Liver (tissue), 9 donors: ENCODE measurements around the gene ZRSR2. TPM values are rescaled to one million over a fixed set of nuclear protein-coding genes. Genes with fewer than 3 reads are reported as not detected.

ENCODE experiments used
- DNase-seq: peaks from one replicate; pipeline ENCODE4 v3.0.0-alpha.2; 2017; ENCODE audit warnings: low spot score
- H3K27ac ChIP-seq, 2 donors: one replicate each; pipeline ENCODE4 v1.7.0; 2013; ENCODE audit warnings: inconsistent platforms in 2 of 2, low read length in 2 of 2, control low read depth in 1 of 2, low read depth in 1 of 2, mild to moderate bottlenecking in 1 of 2
- H3K27me3 ChIP-seq, 4 donors: one replicate each; pipeline versions ENCODE4 v1.6.1 to v1.7.0; 2013; ENCODE audit warnings: low read length in 3 of 4, inconsistent platforms in 1 of 4, mild to moderate bottlenecking in 1 of 4, moderate library complexity in 1 of 4; ENCODE audit not compliant: control insufficient read depth in 4 of 4, insufficient read depth in 4 of 4
- H3K36me3 ChIP-seq, 4 donors: one replicate each; pipeline versions ENCODE4 v1.6.1 to v1.7.0; 2013; ENCODE audit warnings: low read length in 3 of 4, mild to moderate bottlenecking in 3 of 4, low read depth in 1 of 4, moderate library complexity in 1 of 4; ENCODE audit not compliant: control insufficient read depth in 4 of 4, insufficient read depth in 3 of 4
- H3K4me1 ChIP-seq, 4 donors: one replicate each; pipeline versions ENCODE4 v1.6.1 to v1.7.0; 2013; ENCODE audit warnings: low read length in 3 of 4, mild to moderate bottlenecking in 3 of 4, moderate library complexity in 1 of 4; ENCODE audit not compliant: control insufficient read depth in 4 of 4, insufficient read depth in 4 of 4
- H3K4me3 ChIP-seq, 3 donors: one replicate each; pipeline versions ENCODE4 v1.6.1 to v1.7.0; 2013; ENCODE audit warnings: low read length in 3 of 3, control low read depth in 1 of 3, low read depth in 1 of 3, mild to moderate bottlenecking in 1 of 3
- H3K9ac ChIP-seq, 2 donors: one replicate each; pipeline ENCODE4 v1.7.0; 2013; ENCODE audit warnings: low read length in 2 of 2, mild to moderate bottlenecking in 2 of 2, moderate library complexity in 2 of 2, control low read depth in 1 of 2, low read depth in 1 of 2
- H3K9me3 ChIP-seq, 4 donors: one replicate each; pipeline versions ENCODE4 v1.6.1 to v1.7.0; 2013; ENCODE audit warnings: low read length in 3 of 4; ENCODE audit not compliant: control insufficient read depth in 4 of 4
- EGR1 ChIP-seq, 2 donors: IDR thresholded peaks; 2 replicates each; pipeline ENCODE4 v1.6.1; 2016 to 2018; ENCODE audit warnings: antibody characterized with exemption in 2 of 2, low read depth in 2 of 2
- GABPA ChIP-seq, 2 donors: IDR thresholded peaks in 1 of 2; conservative IDR thresholded peaks in 1 of 2; 2 replicates each; pipeline ENCODE4 v1.6.1; 2016; ENCODE audit warnings: antibody characterized with exemption in 2 of 2, mild to moderate bottlenecking in 1 of 2, moderate library complexity in 1 of 2
- NR2F2 ChIP-seq: IDR thresholded peaks from 2 replicates; pipeline ENCODE4 v1.6.1; 2016; ENCODE audit warnings: antibody characterized with exemption
- RAD21 ChIP-seq, 2 donors: IDR thresholded peaks; 2 replicates each; pipeline ENCODE4 v1.6.1; 2016; ENCODE audit warnings: antibody characterized with exemption in 2 of 2, mild to moderate bottlenecking in 2 of 2
- SP1 ChIP-seq: IDR thresholded peaks from 2 replicates; pipeline ENCODE4 v1.6.1; 2018; ENCODE audit warnings: antibody characterized with exemption, mild to moderate bottlenecking
- YY1 ChIP-seq: IDR thresholded peaks from 2 replicates; pipeline ENCODE4 v1.6.1; 2016; ENCODE audit warnings: antibody characterized with exemption, mild to moderate bottlenecking
- WGBS: extraction: QIAGEN DNeasy Blood & Tissue Kit; methylation state at CpG from one replicate; pipeline ENCODE4 v1.1.7; 2013; 5-methylcytosine and 5-hydroxymethylcytosine counted together
- polyA plus RNA-seq, 2 donors: library from polyadenylated mRNA; stranded (reverse) in 1 of 2; unstranded in 1 of 2; fragments of 200-250 nt in 1 of 2; fragments of >200 nt in 1 of 2; fragmentation: Nextera tagmentation in 1 of 2; extraction: Ambion mirVana in 1 of 2; gene quantifications; one replicate each; pipeline versions ENCODE4 v1.2.1 to v1.2.3, GENCODE V29; 2013 to 2015
- total RNA-seq, 2 donors: library from RNA; depleted of rRNA; stranded (reverse); fragments of >200 nt; gene quantifications; one replicate each; pipeline ENCODE4 v1.2.3, GENCODE V29; 2014
- TF ChIP-seq, protein P1 (sequence below): fragments of 150-350 bp; IDR thresholded peaks from 2 replicates; pipeline ENCODE4 v1.5.1; 2017; ENCODE audit warnings: improper control_type of control experiment, low read depth, low read length; ENCODE audit not compliant: missing input control
- TF ChIP-seq, protein P2 (sequence below): IDR thresholded peaks from 2 replicates; pipeline ENCODE4 v1.6.1; 2016; ENCODE audit warnings: antibody characterized with exemption, mild to moderate bottlenecking
- donor health status: healthy.
- donor health status: healthy.
- donor health status: healthy.
- donor health status: healthy.
- donor health status: healthy.

The ZRSR2 gene
- total and polyA plus RNA-seq, 4 donors: 1.4 to 7.0 (median 3.0) TPM

DNA sequence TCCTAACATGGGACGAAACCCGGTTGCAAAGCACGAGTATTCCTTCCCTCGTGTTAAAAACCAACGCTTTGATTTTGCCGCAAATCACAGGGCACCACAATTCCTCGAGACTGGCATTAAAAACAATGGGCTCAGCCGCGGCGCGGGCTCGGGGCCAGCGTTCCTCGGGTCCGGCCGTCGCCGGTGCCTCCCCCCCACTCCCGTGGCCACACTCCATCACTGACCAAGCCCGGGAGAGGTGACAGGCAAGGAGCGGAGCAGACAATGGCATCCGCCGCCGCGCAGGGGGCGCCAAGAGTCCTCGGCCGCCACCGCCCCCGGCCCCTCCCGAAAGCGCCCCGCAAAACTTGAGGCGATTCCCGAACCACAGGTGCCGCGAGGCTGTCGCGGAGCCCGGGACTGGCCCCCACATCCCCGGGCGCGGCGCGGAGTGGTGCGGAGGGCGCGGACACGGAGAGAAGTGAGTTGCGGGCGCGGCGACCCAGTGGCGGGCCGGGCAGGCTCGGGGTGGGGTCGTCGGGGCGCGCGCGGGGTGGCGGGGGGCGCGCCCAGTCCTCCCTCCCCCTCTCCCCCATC, 63.9 kb downstream of the ZRSR2 start:
- H3K27ac ChIP-seq: peak overlapping the region; percentile 21 to 51
- peak overlapping the region; percentile 46 to 87 (median 69) for H3K4me3 ChIP-seq
- WGBS: 2% methylated on average over 65 of the region's 65 CpGs
- H3K27me3 ChIP-seq: no peaks in the 10 kb centered on the region
- no peaks in the 10 kb centered on the region for H3K36me3 ChIP-seq
- no peak overlapping the region for H3K9ac ChIP-seq
- peaks cover 0 to 14% (median 10%) of the 10 kb centered on the region in 4 donors for H3K4me1 ChIP-seq
- TF ChIP-seq, protein P1, sequence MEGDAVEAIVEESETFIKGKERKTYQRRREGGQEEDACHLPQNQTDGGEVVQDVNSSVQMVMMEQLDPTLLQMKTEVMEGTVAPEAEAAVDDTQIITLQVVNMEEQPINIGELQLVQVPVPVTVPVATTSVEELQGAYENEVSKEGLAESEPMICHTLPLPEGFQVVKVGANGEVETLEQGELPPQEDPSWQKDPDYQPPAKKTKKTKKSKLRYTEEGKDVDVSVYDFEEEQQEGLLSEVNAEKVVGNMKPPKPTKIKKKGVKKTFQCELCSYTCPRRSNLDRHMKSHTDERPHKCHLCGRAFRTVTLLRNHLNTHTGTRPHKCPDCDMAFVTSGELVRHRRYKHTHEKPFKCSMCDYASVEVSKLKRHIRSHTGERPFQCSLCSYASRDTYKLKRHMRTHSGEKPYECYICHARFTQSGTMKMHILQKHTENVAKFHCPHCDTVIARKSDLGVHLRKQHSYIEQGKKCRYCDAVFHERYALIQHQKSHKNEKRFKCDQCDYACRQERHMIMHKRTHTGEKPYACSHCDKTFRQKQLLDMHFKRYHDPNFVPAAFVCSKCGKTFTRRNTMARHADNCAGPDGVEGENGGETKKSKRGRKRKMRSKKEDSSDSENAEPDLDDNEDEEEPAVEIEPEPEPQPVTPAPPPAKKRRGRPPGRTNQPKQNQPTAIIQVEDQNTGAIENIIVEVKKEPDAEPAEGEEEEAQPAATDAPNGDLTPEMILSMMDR: peak; percentile 8
- TF ChIP-seq EGR1 (IDR thresholded peaks at IDR 0.05; ENCODE audit: low read depth in 2 of 2): no peak
- H3K9me3 ChIP-seq: no peaks in the 10 kb centered on the region
- DNase-seq: peak; percentile 39

DNA sequence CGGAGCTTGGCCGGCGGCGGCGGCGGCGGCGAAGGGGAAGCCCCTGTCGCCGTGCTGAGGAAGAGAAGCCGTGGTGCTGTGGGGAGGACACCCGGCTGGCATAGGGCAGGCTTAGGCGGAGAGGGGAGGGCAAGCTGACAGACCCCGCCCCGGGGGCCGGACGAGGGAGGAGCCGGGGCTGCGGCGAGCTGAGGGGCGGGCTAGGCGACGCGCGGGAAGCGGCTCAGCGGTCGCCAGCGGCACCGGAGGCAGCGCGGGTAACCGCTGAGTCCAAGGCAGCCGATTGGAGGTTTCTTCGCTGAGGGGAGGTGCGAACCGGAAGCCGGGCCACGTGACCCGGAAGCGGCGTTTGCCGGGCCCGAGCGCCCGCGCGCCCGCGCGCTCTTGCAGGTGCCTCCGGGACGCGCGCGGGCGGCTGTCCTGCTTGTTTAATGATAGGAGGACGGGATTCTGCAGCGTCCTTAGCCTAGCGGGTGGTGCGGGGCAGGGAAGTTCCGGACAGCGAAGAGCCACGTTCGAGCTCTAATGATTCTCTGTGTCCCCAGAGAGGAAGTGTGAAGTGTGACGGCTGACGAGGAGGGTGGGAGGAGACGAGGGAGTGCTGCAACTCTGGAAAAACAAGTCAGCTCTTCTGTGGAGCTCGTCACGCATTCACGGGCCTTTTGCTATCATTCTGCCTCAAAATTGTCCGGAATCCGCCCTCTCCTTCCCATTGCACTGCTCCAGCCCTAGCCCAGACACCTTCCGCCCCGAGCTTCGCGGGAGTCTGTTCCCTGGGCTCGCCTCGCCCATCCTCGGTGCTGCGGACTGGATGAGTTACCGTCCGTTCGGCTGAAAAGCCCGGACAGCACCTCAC, 64.7 kb downstream of the ZRSR2 start, which contains the start of gene AP1S2:
AP1S2 (minus strand) TSS at position 102 of the 856 bp plus-strand sequence. CDS start 2,289 bp downstream, outside the sequence.
- Histone ChIP-seq H3K9ac (peak within 1 kb of the TSS; percentile 58 to 76), H3K4me3 (peak within 1 kb of the TSS; percentile 85 to 97 (median 87)), H3K27me3 (no peaks in the 10 kb centered on the region), H3K36me3 (no peaks in the 10 kb centered on the region), H3K4me1 (peaks cover 0 to 14% (median 10%) of the 10 kb centered on the region in 4 donors), H3K9me3 (no peaks in the 10 kb centered on the region), H3K27ac (peak within 1 kb of the TSS; percentile 79 to 91)
- DNase-seq: peak; percentile 88
- TF ChIP-seq SP1: peak; percentile 43
- peak in 1 of 2 donors; percentile 63 for TF ChIP-seq GABPA (IDR thresholded peaks at IDR 0.05 in 1 of 2, conservative IDR thresholded peaks at IDR 0.05 in 1 of 2)
- peak in 1 of 2 donors; percentile 11 for TF ChIP-seq RAD21 (IDR thresholded peaks at IDR 0.05)
- TF ChIP-seq, protein P2, sequence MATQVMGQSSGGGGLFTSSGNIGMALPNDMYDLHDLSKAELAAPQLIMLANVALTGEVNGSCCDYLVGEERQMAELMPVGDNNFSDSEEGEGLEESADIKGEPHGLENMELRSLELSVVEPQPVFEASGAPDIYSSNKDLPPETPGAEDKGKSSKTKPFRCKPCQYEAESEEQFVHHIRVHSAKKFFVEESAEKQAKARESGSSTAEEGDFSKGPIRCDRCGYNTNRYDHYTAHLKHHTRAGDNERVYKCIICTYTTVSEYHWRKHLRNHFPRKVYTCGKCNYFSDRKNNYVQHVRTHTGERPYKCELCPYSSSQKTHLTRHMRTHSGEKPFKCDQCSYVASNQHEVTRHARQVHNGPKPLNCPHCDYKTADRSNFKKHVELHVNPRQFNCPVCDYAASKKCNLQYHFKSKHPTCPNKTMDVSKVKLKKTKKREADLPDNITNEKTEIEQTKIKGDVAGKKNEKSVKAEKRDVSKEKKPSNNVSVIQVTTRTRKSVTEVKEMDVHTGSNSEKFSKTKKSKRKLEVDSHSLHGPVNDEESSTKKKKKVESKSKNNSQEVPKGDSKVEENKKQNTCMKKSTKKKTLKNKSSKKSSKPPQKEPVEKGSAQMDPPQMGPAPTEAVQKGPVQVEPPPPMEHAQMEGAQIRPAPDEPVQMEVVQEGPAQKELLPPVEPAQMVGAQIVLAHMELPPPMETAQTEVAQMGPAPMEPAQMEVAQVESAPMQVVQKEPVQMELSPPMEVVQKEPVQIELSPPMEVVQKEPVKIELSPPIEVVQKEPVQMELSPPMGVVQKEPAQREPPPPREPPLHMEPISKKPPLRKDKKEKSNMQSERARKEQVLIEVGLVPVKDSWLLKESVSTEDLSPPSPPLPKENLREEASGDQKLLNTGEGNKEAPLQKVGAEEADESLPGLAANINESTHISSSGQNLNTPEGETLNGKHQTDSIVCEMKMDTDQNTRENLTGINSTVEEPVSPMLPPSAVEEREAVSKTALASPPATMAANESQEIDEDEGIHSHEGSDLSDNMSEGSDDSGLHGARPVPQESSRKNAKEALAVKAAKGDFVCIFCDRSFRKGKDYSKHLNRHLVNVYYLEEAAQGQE: peak; percentile 73
- peak; percentile 17 for TF ChIP-seq YY1
- TF ChIP-seq NR2F2: no peak
- under 1% methylated on average over 81 of the region's 85 CpGs for WGBS
